Measurements from ENCODE around the gene GOLGA8K.
"Not testable (repeated sequence)": the region's sequence is repeated elsewhere in the genome, so short reads cannot be mapped to it uniquely, and the experiment has no call there.

GOLGA8K gene

DNA sequence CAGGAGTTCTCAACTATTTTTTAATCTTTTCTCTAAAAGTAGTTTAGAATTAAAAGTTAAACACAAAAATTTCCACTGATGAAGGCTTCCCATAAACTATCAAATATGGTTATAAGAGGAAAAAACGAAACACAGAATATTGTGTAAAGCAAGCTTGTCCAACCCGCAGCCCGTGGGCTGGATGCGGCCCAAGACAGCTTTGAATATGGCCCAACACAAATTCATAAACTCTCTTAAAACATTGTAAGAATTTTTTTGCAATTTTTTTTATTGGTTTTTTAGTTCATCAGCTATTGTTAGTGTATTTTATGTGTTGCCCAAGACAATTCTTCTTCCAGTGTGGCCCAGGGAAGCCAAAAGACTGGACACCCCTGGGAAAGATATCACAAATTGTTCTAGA lies 23.4 kb upstream of the GOLGA8K start:
- no CpG with 5 or more reads among the region's 4 CpGs for WGBS (ENCODE audit: extremely low coverage, insufficient coverage, insufficient read length)
- not testable (repeated sequence) for H2BK12ac ChIP-seq (ENCODE audit: low read length); H3K36me3 ChIP-seq (ENCODE audit: control insufficient read depth in 1 of 2, insufficient read depth in 2 of 2, low read length in 2 of 2); H3K4me2 ChIP-seq (ENCODE audit: low read length); H4K91ac ChIP-seq (ENCODE audit: low read depth, low read length); H3K9me3 ChIP-seq (ENCODE audit: insufficient read depth, low read depth, low read length); H4K12ac ChIP-seq (ENCODE audit: low read depth, low read length); H3K18ac ChIP-seq (ENCODE audit: low read length); H3K9ac ChIP-seq (ENCODE audit: low read length); H3K23ac ChIP-seq (ENCODE audit: low read length); H3K27ac ChIP-seq (ENCODE audit: low read depth, low read length); H3K79me1 ChIP-seq (ENCODE audit: low read length); H4K8ac ChIP-seq (ENCODE audit: low read depth, low read length); H2AK5ac ChIP-seq (ENCODE audit: low read length); H2BK120ac ChIP-seq (ENCODE audit: insufficient read depth, low read length, poor library complexity); DNase-seq; H3K14ac ChIP-seq (ENCODE audit: low read length); H2AFZ ChIP-seq (ENCODE audit: insufficient read depth, low read length, poor library complexity); H3K27me3 ChIP-seq (ENCODE audit: insufficient read depth, low read length); H3K79me2 ChIP-seq (ENCODE audit: control insufficient read depth, insufficient read depth, low read length, poor library complexity); H3K4me1 ChIP-seq (ENCODE audit: control insufficient read depth in 1 of 2, insufficient read depth in 2 of 2, low read length in 2 of 2); H3K4ac ChIP-seq (ENCODE audit: low read depth, low read length); H2BK5ac ChIP-seq (ENCODE audit: low read depth, low read length, poor library complexity); H3K4me3 ChIP-seq (ENCODE audit: low read depth, low read length)

- H2AFZ ChIP-seq (ENCODE audit: insufficient read depth, low read length, poor library complexity); H3K9me3 ChIP-seq (ENCODE audit: insufficient read depth, low read depth, low read length); H3K14ac ChIP-seq (ENCODE audit: low read length); H3K4me2 ChIP-seq (ENCODE audit: low read length); H4K8ac ChIP-seq (ENCODE audit: low read depth, low read length); H3K4ac ChIP-seq (ENCODE audit: low read depth, low read length); H2BK5ac ChIP-seq (ENCODE audit: low read depth, low read length, poor library complexity); H3K4me3 ChIP-seq (ENCODE audit: low read depth, low read length); H3K4me1 ChIP-seq (ENCODE audit: control insufficient read depth in 1 of 2, insufficient read depth in 2 of 2, low read length in 2 of 2); H3K9ac ChIP-seq (ENCODE audit: low read length); H3K18ac ChIP-seq (ENCODE audit: low read length); DNase-seq; H3K79me1 ChIP-seq (ENCODE audit: low read length); H3K36me3 ChIP-seq (ENCODE audit: control insufficient read depth in 1 of 2, insufficient read depth in 2 of 2, low read length in 2 of 2); H4K91ac ChIP-seq (ENCODE audit: low read depth, low read length); H4K12ac ChIP-seq (ENCODE audit: low read depth, low read length); H2AK5ac ChIP-seq (ENCODE audit: low read length); H2BK120ac ChIP-seq (ENCODE audit: insufficient read depth, low read length, poor library complexity); H3K27me3 ChIP-seq (ENCODE audit: insufficient read depth, low read length); H3K27ac ChIP-seq (ENCODE audit: low read depth, low read length); H3K23ac ChIP-seq (ENCODE audit: low read length); H3K79me2 ChIP-seq (ENCODE audit: control insufficient read depth, insufficient read depth, low read length, poor library complexity); H2BK12ac ChIP-seq (ENCODE audit: low read length): not testable (repeated sequence)
- no CpG with 5 or more reads among the region's 3 CpGs for WGBS (ENCODE audit: extremely low coverage, insufficient coverage, insufficient read length)
These were observed 4.8 kb upstream of the GOLGA8K start for GRCh38 chr15:32407903-32408302.

DNA sequence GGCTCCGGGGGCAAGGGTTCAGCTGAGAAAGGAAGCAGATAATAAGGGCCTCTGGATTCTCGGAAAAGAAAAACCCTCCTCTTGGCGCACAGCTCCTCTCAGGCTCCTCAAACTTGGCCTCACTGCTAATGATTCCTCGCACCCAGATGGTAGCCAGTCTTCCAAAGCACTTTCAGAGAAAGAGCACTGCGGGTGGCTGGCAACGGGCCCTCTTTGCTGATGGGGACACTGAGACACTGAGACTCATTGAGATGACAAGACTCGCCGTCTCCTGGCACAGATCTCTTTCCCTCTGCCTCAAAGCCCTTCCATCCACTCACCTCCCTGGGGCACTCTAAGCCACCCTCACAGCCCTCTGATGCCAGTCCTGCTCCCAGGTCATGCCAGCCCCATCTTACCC lies 6.6 kb downstream of the GOLGA8K start:
- not testable (repeated sequence) for H2AK5ac ChIP-seq (ENCODE audit: low read length)

GRCh38 chr15:32394745-32395144 lies 8.3 kb downstream of the GOLGA8K start:
- H3K27me3 ChIP-seq (ENCODE audit: insufficient read depth, low read length); H3K23ac ChIP-seq (ENCODE audit: low read length); H3K9ac ChIP-seq (ENCODE audit: low read length); H3K4me3 ChIP-seq (ENCODE audit: low read depth, low read length); H4K12ac ChIP-seq (ENCODE audit: low read depth, low read length); H3K27ac ChIP-seq (ENCODE audit: low read depth, low read length); H3K4ac ChIP-seq (ENCODE audit: low read depth, low read length); DNase-seq; H2AK5ac ChIP-seq (ENCODE audit: low read length); H2BK120ac ChIP-seq (ENCODE audit: insufficient read depth, low read length, poor library complexity); H3K18ac ChIP-seq (ENCODE audit: low read length); H3K79me1 ChIP-seq (ENCODE audit: low read length); H3K79me2 ChIP-seq (ENCODE audit: control insufficient read depth, insufficient read depth, low read length, poor library complexity); H2AFZ ChIP-seq (ENCODE audit: insufficient read depth, low read length, poor library complexity); H4K91ac ChIP-seq (ENCODE audit: low read depth, low read length); H3K14ac ChIP-seq (ENCODE audit: low read length); H4K8ac ChIP-seq (ENCODE audit: low read depth, low read length); H3K4me2 ChIP-seq (ENCODE audit: low read length); H3K36me3 ChIP-seq (ENCODE audit: control insufficient read depth in 1 of 2, insufficient read depth in 2 of 2, low read length in 2 of 2); H2BK12ac ChIP-seq (ENCODE audit: low read length); H2BK5ac ChIP-seq (ENCODE audit: low read depth, low read length, poor library complexity); H3K4me1 ChIP-seq (ENCODE audit: control insufficient read depth in 1 of 2, insufficient read depth in 2 of 2, low read length in 2 of 2); H3K9me3 ChIP-seq (ENCODE audit: insufficient read depth, low read depth, low read length): not testable (repeated sequence)
- no CpG with 5 or more reads among the region's 5 CpGs for WGBS (ENCODE audit: extremely low coverage, insufficient coverage, insufficient read length)

More for the DNA sequence above, 6.6 kb downstream of the GOLGA8K start:
- WGBS (ENCODE audit: extremely low coverage, insufficient coverage, insufficient read length) = no CpG with 5 or more reads among the region's 8 CpGs
- H3K79me2 ChIP-seq (ENCODE audit: control insufficient read depth, insufficient read depth, low read length, poor library complexity); H3K4me2 ChIP-seq (ENCODE audit: low read length); H4K12ac ChIP-seq (ENCODE audit: low read depth, low read length); H3K4me3 ChIP-seq (ENCODE audit: low read depth, low read length); H3K9me3 ChIP-seq (ENCODE audit: insufficient read depth, low read depth, low read length); H3K27ac ChIP-seq (ENCODE audit: low read depth, low read length); H3K4me1 ChIP-seq (ENCODE audit: control insufficient read depth in 1 of 2, insufficient read depth in 2 of 2, low read length in 2 of 2); H3K27me3 ChIP-seq (ENCODE audit: insufficient read depth, low read length); H3K4ac ChIP-seq (ENCODE audit: low read depth, low read length); H3K79me1 ChIP-seq (ENCODE audit: low read length); H3K14ac ChIP-seq (ENCODE audit: low read length); H3K36me3 ChIP-seq (ENCODE audit: control insufficient read depth in 1 of 2, insufficient read depth in 2 of 2, low read length in 2 of 2); H3K18ac ChIP-seq (ENCODE audit: low read length); DNase-seq; H2BK12ac ChIP-seq (ENCODE audit: low read length); H4K91ac ChIP-seq (ENCODE audit: low read depth, low read length); H3K23ac ChIP-seq (ENCODE audit: low read length); H2BK5ac ChIP-seq (ENCODE audit: low read depth, low read length, poor library complexity); H4K8ac ChIP-seq (ENCODE audit: low read depth, low read length); H2AFZ ChIP-seq (ENCODE audit: insufficient read depth, low read length, poor library complexity); H3K9ac ChIP-seq (ENCODE audit: low read length); H2BK120ac ChIP-seq (ENCODE audit: insufficient read depth, low read length, poor library complexity): not testable (repeated sequence)
